Measurements from ENCODE around the gene INTS15. TPM values are rescaled to one million over a fixed set of nuclear protein-coding genes. Genes with fewer than 3 reads are reported as not detected.

Gene INTS15
- total RNA-seq, 4 donors from 2014 or later = 28.4 to 47.9 (median 39.4) TPM

- TF ChIP-seq POLR2AphosphoS5 (IDR thresholded peaks at IDR 0.05) (no peak), CTCF (IDR thresholded peaks at IDR 0.05) (no peak), POLR2A (IDR thresholded peaks at IDR 0.05) (no peak), EP300 (IDR thresholded peaks at IDR 0.05) (no peak)
- H3K4me1 ChIP-seq = no peaks in the 10 kb centered on the region
- no peak overlapping the region for H3K4me3 ChIP-seq
- no peak for DNase-seq (ENCODE audit: low spot score in 2 of 2)
- no peak overlapping the region for H3K27ac ChIP-seq
- no peaks in the 10 kb centered on the region for H3K9me3 ChIP-seq
- H3K27me3 ChIP-seq = no peaks in the 10 kb centered on the region
- 90% methylated on average over 18 of the region's 38 CpGs for WGBS
- peaks cover 63% of the 10 kb centered on the region for H3K36me3 ChIP-seq
These were observed 17.8 kb downstream of the INTS15 start for GRCh38 chr7:6607651-6608051.

- no peak for DNase-seq (ENCODE audit: low spot score in 2 of 2)
- Histone ChIP-seq H3K4me1 (no peaks in the 10 kb centered on the region), H3K36me3 (peaks cover 60% of the 10 kb centered on the region), H3K4me3 (no peak overlapping the region), H3K27me3 (no peaks in the 10 kb centered on the region), H3K27ac (no peak overlapping the region), H3K9me3 (no peaks in the 10 kb centered on the region)
- TF ChIP-seq POLR2AphosphoS5 (IDR thresholded peaks at IDR 0.05) (no peak), EP300 (IDR thresholded peaks at IDR 0.05) (no peak)
- over 99% methylated on average over 19 of the region's 27 CpGs for WGBS
These were observed 18.3 kb downstream of the INTS15 start for GRCh38 chr7:6608081-6608480.

- 92% methylated on average over 12 of the region's 12 CpGs for WGBS
- Histone ChIP-seq H3K36me3 (peaks cover 54% of the 10 kb centered on the region), H3K9me3 (no peaks in the 10 kb centered on the region), H3K4me3 (no peak overlapping the region), H3K27me3 (no peaks in the 10 kb centered on the region), H3K27ac (no peak overlapping the region), H3K4me1 (no peaks in the 10 kb centered on the region)
- DNase-seq (ENCODE audit: low spot score in 2 of 2) = no peak
- TF ChIP-seq POLR2A (IDR thresholded peaks at IDR 0.05) = no peak
- TF ChIP-seq EP300 (IDR thresholded peaks at IDR 0.05) = no peak
- TF ChIP-seq POLR2AphosphoS5 (IDR thresholded peaks at IDR 0.05) = no peak
- no peak for TF ChIP-seq CTCF (IDR thresholded peaks at IDR 0.05)
These were observed 19.0 kb downstream of the INTS15 start for GRCh38 chr7:6608794-6609193.

- no peaks in the 10 kb centered on the region for H3K9me3 ChIP-seq
- no peak overlapping the region for H3K27ac ChIP-seq
- H3K4me3 ChIP-seq = no peak overlapping the region
- H3K4me1 ChIP-seq = peaks cover 12% of the 10 kb centered on the region
- no peak for DNase-seq (ENCODE audit: low spot score in 2 of 2)
- WGBS = 70% methylated on average over 7 of the region's 7 CpGs
- peaks cover 16% of the 10 kb centered on the region for H3K36me3 ChIP-seq
- peaks cover 6% of the 10 kb centered on the region for H3K27me3 ChIP-seq
- TF ChIP-seq POLR2A (IDR thresholded peaks at IDR 0.05) (no peak), EP300 (IDR thresholded peaks at IDR 0.05) (no peak), POLR2AphosphoS5 (IDR thresholded peaks at IDR 0.05) (no peak), CTCF (IDR thresholded peaks at IDR 0.05) (no peak)
These were observed 23.0 kb downstream of the INTS15 start for GRCh38 chr7:6612819-6613218.

GRCh38 chr7:6613706-6614105 lies 23.9 kb downstream of the INTS15 start:
- WGBS = 36% methylated on average over 2 of the region's 2 CpGs
- Histone ChIP-seq H3K27me3 (peaks cover 6% of the 10 kb centered on the region), H3K4me1 (peaks cover 12% of the 10 kb centered on the region), H3K36me3 (peaks cover 9% of the 10 kb centered on the region), H3K4me3 (no peak overlapping the region), H3K27ac (no peak overlapping the region), H3K9me3 (no peaks in the 10 kb centered on the region)
- TF ChIP-seq POLR2AphosphoS5 (IDR thresholded peaks at IDR 0.05) (no peak), CTCF (IDR thresholded peaks at IDR 0.05) (no peak), EP300 (IDR thresholded peaks at IDR 0.05) (no peak), POLR2A (IDR thresholded peaks at IDR 0.05) (no peak)
- no peak for DNase-seq (ENCODE audit: low spot score in 2 of 2)

Measured in suprapubic skin (tissue), 4 donors.